NCI-H524 treated with DMSO at 0.1 percent for 48 hours (cell line): Measurements from ENCODE around the gene MYH2.
"Not testable (repeated sequence)": the region's sequence is repeated elsewhere in the genome, so short reads cannot be mapped to it uniquely, and the experiment has no call there.

Source experiments
- DNase-seq: peaks from one replicate; lab custom pipeline; 2025; lab: John Stamatoyannopoulos, UW

The MYH2 gene

GRCh38 chr17:10549096-10549842, at the start of gene MYH2:
Gene MYH2, minus strand, starts transcription at chr17:10549658. Its CDS starts 1,738 bp downstream, at chr17:10547920.
- DNase-seq = no peak

- peak; percentile 95 for DNase-seq
These were observed 49.2 kb upstream of the MYH2 start for GRCh38 chr17:10598621-10599020.

- no peak for DNase-seq
These were observed 40.2 kb upstream of the MYH2 start for GRCh38 chr17:10589553-10590145.

GRCh38 chr17:10585529-10585928, 36.1 kb upstream of the MYH2 start:
- no peak for DNase-seq

GRCh38 chr17:10583834-10584233, 34.4 kb upstream of the MYH2 start:
- no peak for DNase-seq

GRCh38 chr17:10579270-10579669, 29.8 kb upstream of the MYH2 start:
- no peak for DNase-seq

- no peak for DNase-seq
These were observed 24.9 kb upstream of the MYH2 start for GRCh38 chr17:10574324-10574723.

GRCh38 chr17:10563991-10564660, 14.7 kb upstream of the MYH2 start:
- no peak for DNase-seq

GRCh38 chr17:10558049-10558448, 8.6 kb upstream of the MYH2 start:
- no peak for DNase-seq

GRCh38 chr17:10557422-10557821, 8.0 kb upstream of the MYH2 start:
- DNase-seq = no peak

GRCh38 chr17:10556301-10557005, 7.0 kb upstream of the MYH2 start:
- DNase-seq = no peak

GRCh38 chr17:10550014-10550413, 556 bp upstream of the MYH2 start:
- DNase-seq = no peak

- no peak for DNase-seq
These were observed 2.1 kb downstream of the MYH2 start for GRCh38 chr17:10547351-10547750.

GRCh38 chr17:10543486-10543885, 6.0 kb downstream of the MYH2 start:
- DNase-seq = not testable (repeated sequence)

- DNase-seq = not testable (repeated sequence)
These were observed 8.3 kb downstream of the MYH2 start for GRCh38 chr17:10541179-10541578.

- no peak for DNase-seq
These were observed 17.4 kb downstream of the MYH2 start for GRCh38 chr17:10532026-10532425.

- no peak for DNase-seq
These were observed 22.0 kb downstream of the MYH2 start for GRCh38 chr17:10527419-10527818.

GRCh38 chr17:10526517-10526916, 22.9 kb downstream of the MYH2 start:
- no peak for DNase-seq

- DNase-seq = no peak
These were observed 26.4 kb downstream of the MYH2 start for GRCh38 chr17:10523064-10523463.

- no peak for DNase-seq
These were observed 27.5 kb downstream of the MYH2 start for GRCh38 chr17:10521949-10522348.

- DNase-seq = no peak
These were observed 31.0 kb downstream of the MYH2 start, which contains the start of gene MYH1 for GRCh38 chr17:10518271-10519037. Gene MYH1, minus strand, starts transcription at chr17:10518542. Its CDS starts 1,900 bp downstream, at chr17:10516642.

GRCh38 chr17:10516638-10517037, 32.8 kb downstream of the MYH2 start:
- no peak for DNase-seq
